ENCODE data around the gene KANK4. TPM values are rescaled to one million over a fixed set of nuclear protein-coding genes. Genes with fewer than 3 reads are reported as not detected.

KANK4 gene
- total RNA-seq, 6 experiments from 2014 or later, result 0.18 to 6.7 (median 1.3) TPM

DNA sequence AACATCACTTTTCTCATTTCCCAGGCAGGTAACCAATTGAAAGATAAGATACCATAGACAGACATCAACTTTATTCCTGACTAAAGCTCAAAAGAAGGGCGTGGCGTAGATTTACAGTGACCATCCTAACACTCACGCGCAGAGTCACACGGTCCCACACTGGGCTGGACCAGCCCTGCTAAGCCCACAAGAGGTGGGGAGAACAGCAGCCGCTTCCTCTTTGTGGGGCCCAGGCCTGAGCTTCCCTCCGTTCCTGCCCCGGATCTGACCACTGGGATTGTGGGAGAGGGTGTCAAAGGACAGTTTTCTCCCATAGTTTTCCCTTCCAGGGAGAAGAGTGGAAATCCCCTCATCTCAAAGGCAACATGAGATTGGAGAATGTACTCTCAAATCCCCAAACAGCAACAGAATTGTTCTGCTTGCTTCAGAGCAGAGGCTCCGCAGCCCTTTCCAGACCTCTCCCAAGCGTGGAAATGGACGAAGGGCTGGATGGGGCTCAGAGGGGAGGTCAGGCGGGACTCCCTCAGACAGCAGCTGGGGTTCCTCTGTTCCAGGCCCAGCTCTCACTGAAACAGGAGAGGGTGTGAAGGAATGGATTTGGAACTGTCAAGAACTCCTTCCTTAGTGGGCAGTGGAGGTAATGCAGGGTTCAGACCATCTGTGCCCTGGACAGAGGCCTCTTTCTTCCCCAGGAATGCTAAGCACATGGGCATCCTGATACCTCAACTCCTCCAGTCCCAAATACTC, 90.9 kb downstream of the KANK4 start:
- DNase-seq (no peak), ATAC-seq (no peak)
- Histone ChIP-seq H3K4me3 (no peak overlapping the region), H3K27me3 (no peaks in the 10 kb centered on the region), H3K36me3 (no peaks in the 10 kb centered on the region), H3K4me1 (no peaks in the 10 kb centered on the region), H3K9me3 (no peaks in the 10 kb centered on the region), H3K27ac (no peak overlapping the region)
- TF ChIP-seq POLR2A (IDR thresholded peaks at IDR 0.05) (no peak), CTCF (IDR thresholded peaks at IDR 0.05) (no peak)
- intact Hi-C loops (cut with DNase I), result no loop called here
- WGBS (ENCODE audit: insufficient coverage, low coverage, low lambda C conversion rate, missing lambda C conversion rate), result 74% methylated on average over 6 of the region's 12 CpGs

DNA sequence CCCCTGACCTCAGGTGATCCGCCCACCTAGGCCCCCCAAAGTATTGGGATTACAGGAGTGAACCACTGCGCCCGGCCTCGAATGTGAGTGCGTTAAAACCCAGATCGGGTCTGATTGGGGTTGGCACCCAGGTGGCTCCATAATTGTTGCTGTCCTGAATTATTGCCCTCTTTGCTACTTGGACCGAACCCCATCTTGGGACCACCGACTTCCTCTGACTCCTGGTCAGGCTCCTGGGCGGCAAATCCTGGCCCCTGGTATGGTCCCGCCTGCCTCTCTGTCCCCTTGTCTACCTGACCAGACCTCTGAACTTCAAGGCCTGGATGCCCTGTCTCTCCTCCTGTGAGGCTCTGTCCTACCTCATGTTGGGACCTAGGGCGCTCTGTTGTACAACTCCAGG, 91.7 kb downstream of the KANK4 start:
- H3K9me3 ChIP-seq, result no peaks in the 10 kb centered on the region
- intact Hi-C loops (cut with DNase I), result no loop called here
- TF ChIP-seq POLR2A (IDR thresholded peaks at IDR 0.05) (no peak), CTCF (IDR thresholded peaks at IDR 0.05) (no peak)
- no peaks in the 10 kb centered on the region for H3K4me1 ChIP-seq
- no peak overlapping the region for H3K27ac ChIP-seq
- no peaks in the 10 kb centered on the region for H3K36me3 ChIP-seq
- DNase-seq, result no peak
- no peak for ATAC-seq
- WGBS (ENCODE audit: insufficient coverage, low coverage, low lambda C conversion rate, missing lambda C conversion rate), result 20% methylated on average over 2 of the region's 11 CpGs
- H3K4me3 ChIP-seq, result no peak overlapping the region
- no peaks in the 10 kb centered on the region for H3K27me3 ChIP-seq

- Histone ChIP-seq H3K27ac (no peak overlapping the region), H3K36me3 (no peaks in the 10 kb centered on the region), H3K27me3 (no peaks in the 10 kb centered on the region), H3K4me1 (no peaks in the 10 kb centered on the region), H3K4me3 (no peak overlapping the region), H3K9me3 (no peaks in the 10 kb centered on the region)
- 40% methylated on average over 2 of the region's 3 CpGs for WGBS (ENCODE audit: insufficient coverage, low coverage, low lambda C conversion rate, missing lambda C conversion rate)
- TF ChIP-seq POLR2A (IDR thresholded peaks at IDR 0.05) (no peak), CTCF (IDR thresholded peaks at IDR 0.05) (no peak)
- intact Hi-C loops (cut with DNase I), result no loop called here
- no peak for DNase-seq
- ATAC-seq, result no peak
Observed at GRCh38 chr1:62224182-62224581, 95.1 kb downstream of the KANK4 start.

DNA sequence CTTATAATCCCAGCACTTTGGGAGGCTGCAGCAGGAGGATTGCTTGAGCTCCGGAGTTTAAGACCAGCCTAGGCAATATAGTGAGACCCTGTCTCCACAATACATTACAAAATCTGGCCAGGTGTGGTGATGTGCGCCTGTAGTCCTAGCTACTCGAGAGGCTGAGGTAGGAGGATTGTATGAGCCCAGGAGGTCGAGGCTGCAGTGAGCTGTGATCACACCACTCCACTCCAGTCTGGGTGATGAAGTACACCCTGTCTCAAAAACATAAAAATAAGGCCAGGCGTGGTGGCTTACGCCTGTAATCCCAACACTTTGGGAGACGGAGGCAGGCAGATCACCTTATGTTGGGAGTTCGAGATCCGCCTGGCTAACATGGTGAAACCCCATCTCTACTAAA, 96.9 kb downstream of the KANK4 start:
- WGBS (ENCODE audit: insufficient coverage, low coverage, low lambda C conversion rate, missing lambda C conversion rate), result 81% methylated on average over 9 of the region's 9 CpGs
- Histone ChIP-seq H3K4me3 (no peak overlapping the region), H3K27ac (no peak overlapping the region), H3K27me3 (no peaks in the 10 kb centered on the region), H3K9me3 (no peaks in the 10 kb centered on the region), H3K36me3 (no peaks in the 10 kb centered on the region), H3K4me1 (no peaks in the 10 kb centered on the region)
- DNase-seq (no peak), ATAC-seq (no peak)
- intact Hi-C loops (cut with DNase I), result no loop called here
- no peak for TF ChIP-seq POLR2A (IDR thresholded peaks at IDR 0.05)
- TF ChIP-seq CTCF (IDR thresholded peaks at IDR 0.05), result no peak
